Peyer's patch (tissue), 4 donors: ENCODE data around the gene HPCAL1. TPM values are rescaled to one million over a fixed set of nuclear protein-coding genes. Genes with fewer than 3 reads are reported as not detected.

Source experiments
- DNase-seq, 3 donors: peaks; one replicate each; pipeline ENCODE4 v3.0.0-alpha.2; 2017 to 2019
- H3K27ac ChIP-seq, 4 donors: fragments of 200-600 bp; sonication (generic); one replicate each; pipeline ENCODE4 v1.5.1; 2016 to 2019
- H3K27me3 ChIP-seq, 2 donors: fragments of 200-600 bp; sonication (generic); one replicate each; pipeline ENCODE4 v1.5.1; 2019
- H3K36me3 ChIP-seq, 3 donors: fragments of 200-600 bp; sonication (generic); one replicate each; pipeline ENCODE4 v1.5.1; 2016 to 2019
- H3K4me1 ChIP-seq, 4 donors: fragments of 200-600 bp; sonication (generic); one replicate each; pipeline ENCODE4 v1.5.1; 2016 to 2019
- H3K4me3 ChIP-seq, 4 donors: fragments of 200-600 bp; sonication (generic); 1 replicate in 3 of 4; 2 replicates in 1 of 4; pipeline ENCODE4 v1.5.1; 2016 to 2019; ENCODE audit warnings: mild to moderate bottlenecking in 1 of 4
- H3K9me3 ChIP-seq, 4 donors: fragments of 200-600 bp; sonication (generic); one replicate each; pipeline ENCODE4 v1.5.1; 2016 to 2019; ENCODE audit warnings: mild to moderate bottlenecking in 1 of 4
- CTCF ChIP-seq, 6 experiments: fragments of 450-650 bp in 4 of 6; fragments of 200-600 bp in 2 of 6; sonication (generic) in 1 of 6; IDR thresholded peaks; one replicate each; pipeline ENCODE4 v1.5.1; 2017 to 2019; ENCODE audit warnings: antibody characterized with exemption in 6 of 6, mild to moderate bottlenecking in 3 of 6, moderate library complexity in 1 of 6
- POLR2A ChIP-seq, 2 donors: fragments of 450-650 bp; IDR thresholded peaks; one replicate each; pipeline ENCODE4 v1.5.1; 2017; ENCODE audit warnings: antibody characterized with exemption in 2 of 2, mild to moderate bottlenecking in 2 of 2, moderate library complexity in 2 of 2
- total RNA-seq, 4 donors: library from RNA; depleted of rRNA; stranded (reverse); fragments of >200 nt; gene quantifications; one replicate each; pipeline ENCODE4 v1.1.0, GENCODE V29; 2016

The HPCAL1 gene
- total RNA-seq, 4 donors from 2014 or later, result 123 to 270 (median 156) TPM

- TF ChIP-seq CTCF (IDR thresholded peaks at IDR 0.05) (no peak), POLR2A (IDR thresholded peaks at IDR 0.05) (no peak)
- Histone ChIP-seq H3K27ac (peak overlapping the region in 1 of 4 donors; percentile 9), H3K27me3 (no peaks in the 10 kb centered on the region), H3K4me3 (no peak overlapping the region), H3K36me3 (no peaks in the 10 kb centered on the region), H3K9me3 (no peaks in the 10 kb centered on the region), H3K4me1 (peaks cover 0 to 23% (median 0%) of the 10 kb centered on the region in 4 donors)
- peak in 1 of 3 donors; percentile 50 for DNase-seq
Measured at GRCh38 chr2:10283106-10284062, 19.3 kb upstream of the HPCAL1 start.

- TF ChIP-seq CTCF (IDR thresholded peaks at IDR 0.05) (no peak), POLR2A (IDR thresholded peaks at IDR 0.05) (no peak)
- DNase-seq, result no peak
- H3K27me3 ChIP-seq, result no peaks in the 10 kb centered on the region
- H3K4me3 ChIP-seq, result no peak overlapping the region
- H3K36me3 ChIP-seq, result no peaks in the 10 kb centered on the region
- H3K9me3 ChIP-seq, result no peaks in the 10 kb centered on the region
- no peak overlapping the region for H3K27ac ChIP-seq
- H3K4me1 ChIP-seq, result peaks cover 0 to 23% (median 0%) of the 10 kb centered on the region in 4 donors
Measured at GRCh38 chr2:10284108-10284870, 18.4 kb upstream of the HPCAL1 start.

- H3K4me1 ChIP-seq, result peaks cover 0 to 23% (median 0%) of the 10 kb centered on the region in 4 donors
- H3K36me3 ChIP-seq, result no peaks in the 10 kb centered on the region
- no peak for DNase-seq
- no peaks in the 10 kb centered on the region for H3K27me3 ChIP-seq
- no peak for TF ChIP-seq POLR2A (IDR thresholded peaks at IDR 0.05)
- no peak for TF ChIP-seq CTCF (IDR thresholded peaks at IDR 0.05)
- H3K27ac ChIP-seq, result no peak overlapping the region
- no peaks in the 10 kb centered on the region for H3K9me3 ChIP-seq
- H3K4me3 ChIP-seq, result no peak overlapping the region
Measured at GRCh38 chr2:10285191-10285555, 17.5 kb upstream of the HPCAL1 start.

- H3K27me3 ChIP-seq, result no peaks in the 10 kb centered on the region
- no peak overlapping the region for H3K4me3 ChIP-seq
- peaks cover 0 to 23% (median 0%) of the 10 kb centered on the region in 4 donors for H3K4me1 ChIP-seq
- no peaks in the 10 kb centered on the region for H3K9me3 ChIP-seq
- H3K36me3 ChIP-seq, result no peaks in the 10 kb centered on the region
- H3K27ac ChIP-seq, result peak overlapping the region in 1 of 4 donors; percentile 13
- TF ChIP-seq CTCF (IDR thresholded peaks at IDR 0.05), result no peak
- no peak for TF ChIP-seq POLR2A (IDR thresholded peaks at IDR 0.05)
- peak in 1 of 3 donors; percentile 65 for DNase-seq
Measured at GRCh38 chr2:10285556-10286198, 17.0 kb upstream of the HPCAL1 start.
